CD4-positive, alpha-beta memory T cell (primary cell): ENCODE results near the gene IRX4. TPM values are rescaled to one million over a fixed set of nuclear protein-coding genes. Genes with fewer than 3 reads are reported as not detected.
"Not testable (repeated sequence)": the region's sequence is repeated elsewhere in the genome, so short reads cannot be mapped to it uniquely, and the experiment has no call there.

Source experiments
- CTCF ChIA-PET: fragments of 350-600 bp; sonication (Branson Sonifier 250); formaldehyde crosslinking; loops from one replicate; lab custom pipeline; 2021; ENCODE audit warnings: inconsistent platforms; ENCODE audit not compliant: partially characterized antibody; lab: Charles Lee
- POLR2A ChIA-PET: fragments of 350-600 bp; sonication (Branson Sonifier 250); formaldehyde crosslinking; loops from one replicate; lab custom pipeline; 2021; ENCODE audit not compliant: partially characterized antibody; lab: Charles Lee
- DNase-seq, 5 donors: peaks; one replicate each; pipeline versions ENCODE4 v3.0.0 to v3.0.0-alpha.2; 2020 to 2022; ENCODE audit warnings: mixed read lengths in 1 of 5
- H3K27ac ChIP-seq: one replicate; pipeline ENCODE4 v1.7.0; 2013; ENCODE audit warnings: low read depth, low read length
- H3K27me3 ChIP-seq: 2 replicates; pipeline ENCODE4 v1.7.0; 2013; ENCODE audit warnings: mild to moderate bottlenecking, low read length, moderate library complexity; ENCODE audit not compliant: insufficient read depth
- H3K36me3 ChIP-seq: 2 replicates; pipeline ENCODE4 v1.7.0; 2013; ENCODE audit warnings: mild to moderate bottlenecking, low read length, moderate library complexity; ENCODE audit not compliant: insufficient read depth
- H3K4me1 ChIP-seq: 2 replicates; pipeline ENCODE4 v1.7.0; 2013; ENCODE audit warnings: mild to moderate bottlenecking, low read length, moderate library complexity; ENCODE audit not compliant: insufficient read depth
- H3K4me3 ChIP-seq, 2 donors: one replicate each; pipeline ENCODE4 v1.7.0; 2013; ENCODE audit warnings: low read length in 2 of 2, mild to moderate bottlenecking in 1 of 2
- H3K9me3 ChIP-seq, 2 donors: one replicate each; pipeline ENCODE4 v1.7.0; 2013; ENCODE audit warnings: low read length in 2 of 2, control low read depth in 1 of 2; ENCODE audit not compliant: control insufficient read depth in 1 of 2
- H3K27ac Mint-ChIP-seq, 7 donors: one replicate each; pipeline ENCODE4 v1.8.0; 2020 to 2021; ENCODE audit warnings: mixed read lengths in 7 of 7, mild to moderate bottlenecking in 6 of 7, inconsistent platforms in 3 of 7, moderate library complexity in 3 of 7
- H3K27me3 Mint-ChIP-seq, 2 donors: one replicate each; pipeline ENCODE4 v1.8.0; 2020 to 2021; ENCODE audit warnings: mixed read lengths in 2 of 2
- H3K36me3 Mint-ChIP-seq, 2 donors: one replicate each; pipeline ENCODE4 v1.8.0; 2020 to 2021; ENCODE audit warnings: mixed read lengths in 2 of 2, inconsistent platforms in 1 of 2, mild to moderate bottlenecking in 1 of 2
- H3K4me1 Mint-ChIP-seq, 4 donors: one replicate each; pipeline ENCODE4 v1.8.0; 2020 to 2021; ENCODE audit warnings: mixed read lengths in 4 of 4, mild to moderate bottlenecking in 1 of 4
- H3K4me3 Mint-ChIP-seq, 8 donors: one replicate each; pipeline ENCODE4 v1.8.0; 2020 to 2021; ENCODE audit warnings: mixed read lengths in 8 of 8, mild to moderate bottlenecking in 7 of 8, moderate library complexity in 6 of 8, inconsistent platforms in 3 of 8
- H3K9me3 Mint-ChIP-seq, 8 donors: one replicate each; pipeline ENCODE4 v1.8.0; 2020 to 2021; ENCODE audit warnings: mixed read lengths in 8 of 8, mild to moderate bottlenecking in 5 of 8, inconsistent platforms in 3 of 8, moderate library complexity in 1 of 8
- intact Hi-C: fragments of 100-400 bp; cut with micrococcal nuclease; formaldehyde crosslinking; loops from one replicate; pipeline ENCODE4 v1.15.1; 2023
- polyA plus RNA-seq, 2 donors: library from polyadenylated mRNA; unstranded; fragments of 300-500 nt; fragmentation: Illumina TruSeq; gene quantifications; one replicate each; pipeline ENCODE4 v1.2.3, GENCODE V29; 2021
- total RNA-seq, 2 experiments: library from RNA; stranded (reverse); gene quantifications; one replicate each; pipeline ENCODE4 v1.2.3, GENCODE V29; 2021

The IRX4 gene
- total and polyA plus RNA-seq, 4 experiments from 2014 or later, result not detected

DNA sequence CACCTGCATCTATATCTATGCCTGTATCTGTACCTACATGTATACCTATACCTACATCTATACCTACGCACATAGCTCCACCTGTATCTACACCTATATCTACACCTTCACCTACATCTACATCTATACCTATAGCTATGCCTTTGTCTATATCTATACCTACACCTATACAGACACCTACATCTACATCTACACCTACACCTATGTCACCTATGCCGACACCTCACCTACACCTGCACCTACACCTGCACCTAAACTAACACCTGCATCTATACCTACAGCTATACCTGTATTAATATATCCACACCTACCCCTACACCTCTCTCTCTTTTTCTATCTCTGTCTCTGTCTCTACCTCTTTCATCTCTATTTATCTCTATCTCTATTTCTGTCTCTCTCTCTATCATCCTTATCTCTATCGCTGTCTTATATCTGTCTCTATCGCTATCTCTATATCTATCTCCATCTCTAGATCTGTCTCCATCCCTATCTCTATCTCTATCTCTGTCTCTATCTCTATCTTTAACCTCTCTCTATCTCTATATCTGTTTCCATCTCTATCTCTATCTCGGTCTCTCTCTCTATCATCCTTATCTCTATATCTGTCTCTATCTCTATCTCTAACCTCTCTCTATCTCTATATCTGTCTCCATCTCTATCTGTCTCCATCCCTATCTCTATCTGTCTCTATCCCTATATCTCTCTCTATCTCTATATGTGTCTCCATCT, 37.9 kb downstream of the IRX4 start:
- Mint-ChIP-seq H3K9me3 (no peaks in the 10 kb centered on the region), H3K4me3 (no peak overlapping the region), H3K27me3 (peaks cover 16 to 19% of the 10 kb centered on the region in 2 donors), H3K4me1 (peaks cover 0 to 2% (median 0%) of the 10 kb centered on the region in 4 donors), H3K36me3 (no peaks in the 10 kb centered on the region), H3K27ac (no peak overlapping the region)
- intact Hi-C loops, result no loop called here
- Histone ChIP-seq H3K9me3 (no peaks in the 10 kb centered on the region), H3K4me1 (no peaks in the 10 kb centered on the region), H3K4me3 (no peak overlapping the region), H3K27ac (no peak overlapping the region), H3K27me3 (no peaks in the 10 kb centered on the region), H3K36me3 (no peaks in the 10 kb centered on the region)
- no peak for DNase-seq
- CTCF ChIA-PET, result no interaction called here
- POLR2A ChIA-PET, result no interaction called here

DNA sequence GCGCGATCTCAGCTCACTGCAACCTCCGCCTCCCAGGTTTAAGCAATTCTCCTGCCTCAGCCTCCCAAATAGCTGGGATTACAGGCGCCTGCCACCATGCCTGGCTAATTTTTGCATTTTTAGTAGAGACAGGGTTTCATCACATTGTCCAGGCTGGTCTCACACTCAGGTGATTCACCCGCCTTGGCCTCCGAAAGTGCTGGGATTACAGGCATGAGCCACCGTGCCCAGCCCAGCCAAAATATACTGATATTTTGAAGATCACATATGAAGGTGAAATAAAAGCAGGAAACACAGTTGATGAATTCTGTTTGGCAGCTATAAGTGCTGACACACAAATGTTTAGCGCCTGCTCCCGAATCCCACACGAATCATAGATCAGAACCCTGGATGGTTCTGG, 39.0 kb downstream of the IRX4 start:
- H3K27ac Mint-ChIP-seq, POLR2A ChIA-PET: not testable (repeated sequence)

DNA sequence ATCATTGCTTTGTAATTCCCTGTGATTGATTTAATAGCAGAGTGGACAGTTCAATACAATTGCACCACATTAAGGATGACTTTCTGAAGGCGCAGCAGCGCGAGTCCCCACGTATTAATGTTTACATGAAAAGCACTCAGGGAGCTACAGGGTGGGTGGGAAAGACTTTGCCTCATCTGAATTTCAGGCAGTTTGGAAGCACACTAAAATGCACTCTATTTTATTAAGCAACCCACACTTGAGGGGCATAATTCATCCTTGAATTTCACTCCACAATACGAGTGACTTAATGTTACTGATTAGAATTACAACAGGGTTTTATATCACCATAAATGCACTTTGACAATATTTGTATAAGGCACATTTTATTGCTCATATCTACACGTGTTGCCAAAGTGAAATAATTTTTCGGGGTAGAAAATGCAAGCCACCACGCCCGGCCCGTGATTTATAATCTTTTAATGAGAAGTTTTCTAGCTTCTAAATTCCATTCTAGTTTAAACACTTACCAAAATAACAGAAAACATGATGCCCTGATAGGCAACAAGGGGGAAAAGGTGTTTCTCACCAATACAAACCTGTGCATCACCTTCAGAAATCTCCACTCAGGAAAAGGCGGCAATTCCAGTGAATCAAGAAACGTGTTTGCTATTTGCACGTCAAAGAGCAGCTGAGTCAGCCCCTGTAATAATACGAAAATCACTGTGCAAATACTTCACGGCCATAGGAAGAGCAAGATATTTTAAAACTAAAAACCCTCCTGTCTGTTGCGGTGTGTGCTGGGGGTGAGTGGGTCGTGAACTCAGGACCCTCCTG, 40.5 kb downstream of the IRX4 start:
- intact Hi-C loops, result no loop called here
- Mint-ChIP-seq H3K36me3 (no peaks in the 10 kb centered on the region), H3K4me3 (no peak overlapping the region), H3K27ac (no peak overlapping the region), H3K9me3 (no peaks in the 10 kb centered on the region), H3K27me3 (peaks cover 9 to 17% of the 10 kb centered on the region in 2 donors), H3K4me1 (peaks cover 0 to 2% (median 0%) of the 10 kb centered on the region in 4 donors)
- ChIA-PET CTCF (no interaction called here), POLR2A (no interaction called here)
- H3K36me3 ChIP-seq, result no peaks in the 10 kb centered on the region
- no peak for DNase-seq
- no peaks in the 10 kb centered on the region for H3K4me1 ChIP-seq
- H3K27ac ChIP-seq, result no peak overlapping the region
- H3K27me3 ChIP-seq, result no peaks in the 10 kb centered on the region
- H3K9me3 ChIP-seq, result no peaks in the 10 kb centered on the region
- no peak overlapping the region for H3K4me3 ChIP-seq

More for the DNA sequence above, 39.0 kb downstream of the IRX4 start:
- peaks cover 13 to 19% of the 10 kb centered on the region in 2 donors for H3K27me3 Mint-ChIP-seq
- DNase-seq, H3K27me3 ChIP-seq, H3K36me3 ChIP-seq, H3K4me3 Mint-ChIP-seq, H3K9me3 Mint-ChIP-seq, H3K36me3 Mint-ChIP-seq, intact Hi-C loops, H3K4me1 Mint-ChIP-seq, H3K9me3 ChIP-seq, H3K4me1 ChIP-seq, H3K4me3 ChIP-seq, CTCF ChIA-PET, H3K27ac ChIP-seq: not testable (repeated sequence)

DNA sequence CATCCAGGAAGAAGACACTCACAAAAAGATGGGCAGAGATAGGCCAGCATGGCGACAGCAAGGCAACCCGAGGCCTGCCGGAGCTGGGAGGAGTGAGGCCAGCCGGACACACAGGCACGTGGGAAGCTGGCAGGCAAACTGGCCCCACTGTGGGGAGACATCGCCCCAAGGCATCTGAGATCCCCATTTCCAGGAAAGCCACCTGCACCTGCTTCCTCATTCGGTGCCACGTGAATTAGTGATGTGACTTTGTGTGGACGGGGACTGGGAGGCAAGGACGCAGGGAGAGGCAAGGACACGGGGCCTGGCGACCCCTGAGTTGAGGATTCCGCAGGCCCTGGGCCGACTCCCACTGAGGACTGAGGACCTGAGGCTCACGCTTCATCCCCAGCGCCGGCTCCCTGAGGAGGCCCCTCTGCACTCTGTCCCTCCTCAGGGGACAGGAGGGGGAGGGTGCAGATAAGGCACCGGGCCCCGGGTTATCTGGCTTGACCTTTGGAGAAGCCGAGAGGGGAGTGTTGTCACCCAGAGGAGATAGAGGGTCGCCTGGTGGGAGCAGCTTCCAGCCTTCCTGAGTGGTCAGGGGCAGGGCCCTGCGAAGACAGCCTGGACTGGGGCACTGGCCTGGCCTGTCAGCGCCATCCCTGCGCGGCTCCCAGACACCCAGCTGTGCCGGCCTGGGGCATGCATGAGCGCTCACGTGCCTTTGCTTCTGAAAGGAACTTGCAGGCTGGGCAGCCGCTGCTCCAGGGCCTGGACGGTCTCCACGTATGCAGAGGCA, 41.8 kb downstream of the IRX4 start:
- no peak for DNase-seq
- Histone ChIP-seq H3K36me3 (no peaks in the 10 kb centered on the region), H3K27me3 (no peaks in the 10 kb centered on the region), H3K4me1 (no peaks in the 10 kb centered on the region), H3K27ac (no peak overlapping the region), H3K4me3 (no peak overlapping the region), H3K9me3 (no peaks in the 10 kb centered on the region)
- POLR2A ChIA-PET, result no interaction called here
- Mint-ChIP-seq H3K9me3 (no peaks in the 10 kb centered on the region), H3K4me3 (no peak overlapping the region), H3K27ac (peak overlapping the region in 1 of 7 donors; percentile 36), H3K27me3 (peaks cover 12 to 20% of the 10 kb centered on the region in 2 donors), H3K36me3 (no peaks in the 10 kb centered on the region), H3K4me1 (peaks cover 0 to 2% (median 0%) of the 10 kb centered on the region in 4 donors)
- intact Hi-C loops, result no loop called here
- CTCF ChIA-PET, result no interaction called here

DNA sequence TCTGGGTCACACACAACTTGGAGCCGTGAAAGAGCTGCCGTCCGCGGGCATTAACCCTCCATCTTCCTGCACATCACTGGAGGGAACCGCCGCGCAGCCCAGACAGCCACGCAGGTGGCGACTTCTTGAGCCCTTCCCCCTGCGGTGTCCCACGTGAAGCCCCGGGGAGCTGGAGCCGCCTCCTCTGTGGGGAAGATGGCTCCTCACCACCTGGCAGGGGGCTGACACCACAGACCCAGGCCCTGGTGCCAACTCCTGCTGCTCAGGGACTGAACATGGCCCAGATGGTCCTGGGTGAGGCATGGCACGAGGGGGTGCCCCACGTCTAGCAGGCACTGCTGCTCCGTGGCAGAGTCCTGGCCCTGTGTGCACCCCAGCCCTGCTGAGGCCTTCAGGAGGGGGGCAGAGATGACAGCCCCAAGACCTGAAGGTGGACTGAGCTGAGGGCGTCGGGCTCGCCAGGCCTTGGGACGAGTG, 42.6 kb downstream of the IRX4 start:
- H3K4me3 ChIP-seq, result no peak overlapping the region
- Mint-ChIP-seq H3K27me3 (peaks cover 12 to 21% of the 10 kb centered on the region in 2 donors), H3K4me3 (no peak overlapping the region), H3K9me3 (no peaks in the 10 kb centered on the region), H3K4me1 (peaks cover 0 to 2% (median 0%) of the 10 kb centered on the region in 4 donors), H3K27ac (no peak overlapping the region), H3K36me3 (no peaks in the 10 kb centered on the region)
- no peak for DNase-seq
- POLR2A ChIA-PET, result no interaction called here
- no peaks in the 10 kb centered on the region for H3K9me3 ChIP-seq
- H3K27ac ChIP-seq, result no peak overlapping the region
- H3K27me3 ChIP-seq, result no peaks in the 10 kb centered on the region
- no peaks in the 10 kb centered on the region for H3K36me3 ChIP-seq
- intact Hi-C loops, result no loop called here
- CTCF ChIA-PET, result no interaction called here
- no peaks in the 10 kb centered on the region for H3K4me1 ChIP-seq

DNA sequence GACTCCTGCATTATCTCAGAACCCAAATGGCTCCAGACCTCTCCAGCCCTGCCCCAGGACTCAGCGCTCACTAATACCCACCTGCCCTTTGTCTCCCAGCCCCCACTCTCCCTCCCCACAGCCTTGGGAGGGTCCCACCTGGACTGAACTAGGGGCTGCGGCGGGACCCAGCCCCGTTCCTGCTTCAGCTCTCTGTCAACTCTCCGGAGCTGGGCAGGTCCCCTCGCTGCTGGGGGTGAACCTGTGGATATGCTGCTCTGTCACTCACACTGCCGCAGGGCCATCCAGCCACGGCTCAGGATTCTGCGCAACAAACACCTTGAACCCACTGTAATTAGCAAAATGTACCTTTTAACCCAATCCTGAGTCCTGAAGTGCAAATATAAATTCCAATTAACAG, 44.7 kb downstream of the IRX4 start:
- H3K9me3 Mint-ChIP-seq, result no peaks in the 10 kb centered on the region
- H3K4me3 Mint-ChIP-seq, result no peak overlapping the region
- no peaks in the 10 kb centered on the region for H3K36me3 ChIP-seq
- intact Hi-C loops, result no loop called here
- H3K27me3 Mint-ChIP-seq, result peaks cover 13 to 25% of the 10 kb centered on the region in 2 donors
- H3K4me3 ChIP-seq, result no peak overlapping the region
- H3K36me3 Mint-ChIP-seq, result no peaks in the 10 kb centered on the region
- POLR2A ChIA-PET, result no interaction called here
- no peaks in the 10 kb centered on the region for H3K4me1 ChIP-seq
- H3K27me3 ChIP-seq, result no peaks in the 10 kb centered on the region
- H3K27ac ChIP-seq, result no peak overlapping the region
- CTCF ChIA-PET, result no interaction called here
- H3K9me3 ChIP-seq, result no peaks in the 10 kb centered on the region
- no peak for DNase-seq
- no peak overlapping the region for H3K27ac Mint-ChIP-seq
- H3K4me1 Mint-ChIP-seq, result peaks cover 0 to 2% (median 0%) of the 10 kb centered on the region in 4 donors
